Neural cell (in vitro differentiated cells): ENCODE results near the gene EYS.

ENCODE experiments used
- EP300 ChIP-seq: fragments of 450-650 bp; conservative IDR thresholded peaks from 2 replicates; pipeline ENCODE4 v1.6.1; 2014; ENCODE audit warnings: antibody characterized with exemption, mild to moderate bottlenecking, moderate library complexity; ENCODE audit not compliant: poor library complexity, severe bottlenecking
- POLR2AphosphoS5 ChIP-seq: IDR thresholded peaks from 2 replicates; pipeline ENCODE4 v1.6.1; 2012
- TF ChIP-seq, protein P1 (sequence below): fragments of 450-650 bp; IDR thresholded peaks from 2 replicates; pipeline ENCODE4 v1.5.1; 2014; ENCODE audit warnings: antibody characterized with exemption, mild to moderate bottlenecking, moderate library complexity; ENCODE audit not compliant: poor library complexity, severe bottlenecking

DNA sequence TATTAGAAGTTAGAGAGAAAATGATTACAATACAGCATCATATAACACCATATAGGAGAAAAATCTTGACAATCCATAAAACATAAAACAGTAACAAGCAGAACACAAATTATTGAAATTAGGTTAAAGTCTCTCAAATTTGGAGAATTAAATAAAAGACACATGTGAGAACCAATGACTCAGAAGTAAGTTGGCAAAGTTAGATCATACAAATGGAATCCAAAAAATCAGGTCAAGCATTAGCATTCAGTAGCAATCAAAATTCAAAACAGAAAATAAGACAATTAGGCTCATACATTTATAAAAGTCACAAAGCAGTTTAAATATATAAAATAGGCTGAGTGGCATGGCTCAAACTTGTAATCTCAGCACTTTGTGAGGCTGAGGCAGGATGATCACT lies 1295.8 kb downstream of the EYS start:
- TF ChIP-seq, protein P1, sequence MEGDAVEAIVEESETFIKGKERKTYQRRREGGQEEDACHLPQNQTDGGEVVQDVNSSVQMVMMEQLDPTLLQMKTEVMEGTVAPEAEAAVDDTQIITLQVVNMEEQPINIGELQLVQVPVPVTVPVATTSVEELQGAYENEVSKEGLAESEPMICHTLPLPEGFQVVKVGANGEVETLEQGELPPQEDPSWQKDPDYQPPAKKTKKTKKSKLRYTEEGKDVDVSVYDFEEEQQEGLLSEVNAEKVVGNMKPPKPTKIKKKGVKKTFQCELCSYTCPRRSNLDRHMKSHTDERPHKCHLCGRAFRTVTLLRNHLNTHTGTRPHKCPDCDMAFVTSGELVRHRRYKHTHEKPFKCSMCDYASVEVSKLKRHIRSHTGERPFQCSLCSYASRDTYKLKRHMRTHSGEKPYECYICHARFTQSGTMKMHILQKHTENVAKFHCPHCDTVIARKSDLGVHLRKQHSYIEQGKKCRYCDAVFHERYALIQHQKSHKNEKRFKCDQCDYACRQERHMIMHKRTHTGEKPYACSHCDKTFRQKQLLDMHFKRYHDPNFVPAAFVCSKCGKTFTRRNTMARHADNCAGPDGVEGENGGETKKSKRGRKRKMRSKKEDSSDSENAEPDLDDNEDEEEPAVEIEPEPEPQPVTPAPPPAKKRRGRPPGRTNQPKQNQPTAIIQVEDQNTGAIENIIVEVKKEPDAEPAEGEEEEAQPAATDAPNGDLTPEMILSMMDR, result no peak
- TF ChIP-seq EP300 (no peak), POLR2AphosphoS5 (no peak)
